Neural crest cell (in vitro differentiated cells): Measurements from ENCODE around the gene LRP11. TPM values are rescaled to one million over a fixed set of nuclear protein-coding genes. Genes with fewer than 3 reads are reported as not detected.
"Not testable (repeated sequence)": the region's sequence is repeated elsewhere in the genome, so short reads cannot be mapped to it uniquely, and the experiment has no call there.

Source experiments
- DNase-seq: peaks from one replicate; pipeline ENCODE4 v3.0.0; 2021; ENCODE audit warnings: low read depth, mixed read lengths, low spot score
- H3K27ac Mint-ChIP-seq: one replicate; pipeline ENCODE4 v1.8.0; 2021; ENCODE audit warnings: mild to moderate bottlenecking, mixed read lengths; ENCODE audit not compliant: unreplicated experiment
- H3K27me3 Mint-ChIP-seq: 2 replicates; pipeline ENCODE4 v1.8.0; 2021; ENCODE audit warnings: low read depth, mild to moderate bottlenecking, mixed read lengths
- H3K36me3 Mint-ChIP-seq: 2 replicates; pipeline ENCODE4 v1.8.0; 2021; ENCODE audit warnings: low read depth, mild to moderate bottlenecking, mixed read lengths
- H3K4me1 Mint-ChIP-seq: 2 replicates; pipeline ENCODE4 v1.8.0; 2021; ENCODE audit warnings: mixed read lengths
- H3K4me3 Mint-ChIP-seq: one replicate; pipeline ENCODE4 v1.8.0; 2021; ENCODE audit warnings: mild to moderate bottlenecking, mixed read lengths
- H3K9me3 Mint-ChIP-seq: 2 replicates; pipeline ENCODE4 v1.8.0; 2021; ENCODE audit warnings: mixed read lengths
- total RNA-seq: library from RNA; stranded (reverse); gene quantifications from 2 replicates; pipeline ENCODE4 v1.2.1, GENCODE V29; 2021
- TF ChIP-seq, protein P1 (sequence below): fragments of 200-600 bp; sonication (generic); conservative IDR thresholded peaks from 2 replicates; pipeline ENCODE4 v1.5.0; 2021; ENCODE audit warnings: antibody characterized with exemption, mild to moderate bottlenecking

The LRP11 gene
- total RNA-seq, 1 donor from 2014 or later = 29.8 TPM

DNA sequence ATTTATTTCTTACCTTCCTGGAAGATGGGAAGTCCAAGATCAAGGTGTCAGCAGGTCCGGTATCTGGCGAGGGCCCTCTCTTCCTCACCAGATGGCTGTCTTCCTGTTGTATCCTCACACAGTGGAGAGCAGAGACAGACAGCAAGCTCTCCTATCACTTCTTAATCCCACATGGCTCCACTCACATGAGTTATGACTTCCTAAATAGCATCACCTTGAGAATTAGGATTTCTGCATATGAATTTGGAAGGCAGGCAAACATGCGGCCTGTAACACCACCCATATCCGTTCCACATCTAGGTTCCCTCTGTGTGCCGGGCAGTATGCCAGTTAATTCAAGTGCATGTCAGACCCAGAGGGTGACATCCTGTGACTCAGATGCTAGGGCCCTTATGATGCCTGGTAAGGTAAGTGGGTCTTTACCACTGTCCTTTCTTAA lies 31.7 kb upstream of the LRP11 start:
- Mint-ChIP-seq H3K4me1 (no peaks in the 10 kb centered on the region), H3K27ac (no peak overlapping the region), H3K36me3 (no peaks in the 10 kb centered on the region), H3K9me3 (no peaks in the 10 kb centered on the region), H3K4me3 (no peak overlapping the region), H3K27me3 (peaks cover 26% of the 10 kb centered on the region)
- TF ChIP-seq, protein P1, sequence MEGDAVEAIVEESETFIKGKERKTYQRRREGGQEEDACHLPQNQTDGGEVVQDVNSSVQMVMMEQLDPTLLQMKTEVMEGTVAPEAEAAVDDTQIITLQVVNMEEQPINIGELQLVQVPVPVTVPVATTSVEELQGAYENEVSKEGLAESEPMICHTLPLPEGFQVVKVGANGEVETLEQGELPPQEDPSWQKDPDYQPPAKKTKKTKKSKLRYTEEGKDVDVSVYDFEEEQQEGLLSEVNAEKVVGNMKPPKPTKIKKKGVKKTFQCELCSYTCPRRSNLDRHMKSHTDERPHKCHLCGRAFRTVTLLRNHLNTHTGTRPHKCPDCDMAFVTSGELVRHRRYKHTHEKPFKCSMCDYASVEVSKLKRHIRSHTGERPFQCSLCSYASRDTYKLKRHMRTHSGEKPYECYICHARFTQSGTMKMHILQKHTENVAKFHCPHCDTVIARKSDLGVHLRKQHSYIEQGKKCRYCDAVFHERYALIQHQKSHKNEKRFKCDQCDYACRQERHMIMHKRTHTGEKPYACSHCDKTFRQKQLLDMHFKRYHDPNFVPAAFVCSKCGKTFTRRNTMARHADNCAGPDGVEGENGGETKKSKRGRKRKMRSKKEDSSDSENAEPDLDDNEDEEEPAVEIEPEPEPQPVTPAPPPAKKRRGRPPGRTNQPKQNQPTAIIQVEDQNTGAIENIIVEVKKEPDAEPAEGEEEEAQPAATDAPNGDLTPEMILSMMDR = no peak
- no peak for DNase-seq

DNA sequence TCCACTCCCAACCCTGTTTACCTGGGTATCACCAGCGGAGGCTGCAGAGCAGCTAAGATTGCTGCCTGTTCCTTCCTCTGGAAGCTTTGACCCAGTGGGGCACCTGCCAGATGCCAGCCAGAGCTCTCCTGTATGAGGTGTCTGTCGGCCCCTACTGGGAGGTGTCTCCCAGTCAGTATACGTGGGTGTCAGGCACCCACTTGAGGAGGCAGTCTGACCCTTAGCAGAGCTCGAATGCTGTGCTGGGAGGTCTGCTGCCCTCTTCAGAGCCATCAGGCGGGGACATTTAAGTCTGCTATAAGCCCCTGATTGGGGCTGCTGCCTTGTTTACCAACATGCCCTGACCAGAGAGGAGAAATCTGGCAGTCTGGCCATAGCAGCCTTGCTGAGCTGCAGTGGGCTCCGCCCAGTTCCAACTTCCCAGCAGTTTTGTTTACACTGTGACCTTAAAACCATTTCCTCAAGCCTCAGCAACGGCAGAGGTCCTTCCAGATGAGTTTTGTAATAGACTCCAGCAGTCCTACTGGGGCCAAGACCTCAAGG lies 31.0 kb upstream of the LRP11 start:
- H3K4me1 Mint-ChIP-seq = no peaks in the 10 kb centered on the region
- no peak for DNase-seq
- no peak overlapping the region for H3K27ac Mint-ChIP-seq
- peaks cover 26% of the 10 kb centered on the region for H3K27me3 Mint-ChIP-seq
- no peaks in the 10 kb centered on the region for H3K36me3 Mint-ChIP-seq
- no peak overlapping the region for H3K4me3 Mint-ChIP-seq
- TF ChIP-seq, protein P1 = no peak
- H3K9me3 Mint-ChIP-seq = no peaks in the 10 kb centered on the region

DNA sequence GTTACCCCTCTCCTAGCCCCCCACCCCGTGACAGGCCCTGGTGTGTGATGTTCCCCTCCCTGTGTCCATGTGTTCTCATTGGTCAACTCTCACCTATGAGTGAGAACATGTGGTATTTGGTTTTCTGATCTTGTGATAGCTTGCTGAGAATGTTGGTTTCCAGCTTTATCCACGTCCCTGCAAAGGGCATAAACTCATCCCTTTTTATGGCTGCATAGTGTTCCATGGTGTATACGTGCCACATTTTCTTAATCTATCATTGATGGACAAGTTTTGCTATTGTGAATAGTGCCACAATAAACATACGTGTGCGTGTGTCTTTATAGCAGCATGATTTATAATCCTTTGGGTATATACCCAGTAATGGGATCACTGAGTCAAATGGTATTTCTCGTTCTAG lies 27.7 kb upstream of the LRP11 start:
- not testable (repeated sequence) for H3K9me3 Mint-ChIP-seq, H3K4me3 Mint-ChIP-seq, H3K27ac Mint-ChIP-seq, DNase-seq, H3K4me1 Mint-ChIP-seq, H3K36me3 Mint-ChIP-seq
- H3K27me3 Mint-ChIP-seq = peaks cover 28% of the 10 kb centered on the region

DNA sequence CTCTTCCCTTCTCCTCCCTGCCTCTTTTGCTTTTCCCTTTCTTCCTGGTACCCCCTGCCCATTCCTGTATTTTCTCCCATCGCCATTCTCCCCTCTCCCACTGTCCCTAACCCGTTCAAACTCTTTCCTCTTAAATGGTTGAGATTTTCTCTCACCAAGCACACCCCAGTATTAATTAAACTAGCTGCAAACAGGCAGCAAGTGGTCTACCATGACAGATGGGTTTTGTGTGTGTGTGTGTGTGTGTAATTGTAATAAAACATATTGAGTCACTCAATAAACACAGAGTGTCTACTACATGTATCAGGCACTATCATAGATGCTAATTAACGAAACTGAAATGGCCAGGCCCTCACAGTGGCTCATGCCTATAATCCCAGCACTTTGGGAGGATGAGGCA lies 27.1 kb upstream of the LRP11 start:
- no peaks in the 10 kb centered on the region for H3K9me3 Mint-ChIP-seq
- H3K4me3 Mint-ChIP-seq = no peak overlapping the region
- H3K4me1 Mint-ChIP-seq = no peaks in the 10 kb centered on the region
- H3K36me3 Mint-ChIP-seq = no peaks in the 10 kb centered on the region
- peaks cover 28% of the 10 kb centered on the region for H3K27me3 Mint-ChIP-seq
- TF ChIP-seq, protein P1 = no peak
- no peak overlapping the region for H3K27ac Mint-ChIP-seq
- no peak for DNase-seq

DNA sequence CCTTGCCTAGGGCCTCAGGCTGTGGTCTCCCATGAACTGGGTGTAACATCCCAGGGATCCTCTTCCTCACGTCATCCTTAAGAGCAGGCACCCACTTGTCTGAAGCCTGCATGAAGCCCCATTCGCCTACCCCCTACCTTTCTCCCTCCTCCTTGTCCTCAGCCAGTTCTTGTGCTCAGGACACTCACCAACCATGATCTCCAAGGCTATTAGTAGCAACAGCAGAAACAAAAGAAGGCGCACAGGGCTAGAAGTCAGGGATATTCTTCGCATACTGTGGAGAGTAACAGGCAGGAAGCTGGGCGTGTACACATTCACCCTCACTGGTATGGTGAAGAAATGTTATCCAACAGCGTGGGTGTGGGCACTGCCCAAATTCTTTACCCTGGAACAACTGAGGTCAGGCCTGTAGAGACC lies 26.5 kb upstream of the LRP11 start:
- TF ChIP-seq, protein P1 = no peak
- H3K4me1 Mint-ChIP-seq = no peaks in the 10 kb centered on the region
- H3K4me3 Mint-ChIP-seq = no peak overlapping the region
- H3K36me3 Mint-ChIP-seq = no peaks in the 10 kb centered on the region
- no peaks in the 10 kb centered on the region for H3K9me3 Mint-ChIP-seq
- no peak for DNase-seq
- no peak overlapping the region for H3K27ac Mint-ChIP-seq
- peaks cover 28% of the 10 kb centered on the region for H3K27me3 Mint-ChIP-seq

DNA sequence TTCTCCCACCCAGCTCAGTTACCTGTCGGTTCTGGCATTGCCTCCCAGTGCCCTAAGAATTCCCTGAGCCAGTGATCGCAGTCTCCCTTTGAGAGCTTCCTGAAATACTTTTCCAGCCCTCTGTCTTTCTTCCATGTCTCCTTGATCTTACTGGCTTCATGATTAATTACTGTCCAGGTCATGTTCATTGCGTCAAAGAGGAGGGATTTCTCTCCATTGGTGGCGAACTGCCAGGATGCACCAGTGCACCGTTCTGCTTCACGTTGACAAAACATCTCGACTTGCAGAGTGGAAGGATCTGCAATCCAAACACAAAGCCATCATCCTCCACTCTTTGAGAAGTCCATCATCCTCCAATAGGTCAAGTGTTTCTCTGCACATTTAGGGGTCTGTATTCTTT lies 25.2 kb upstream of the LRP11 start:
- H3K27me3 Mint-ChIP-seq = peaks cover 26% of the 10 kb centered on the region

More for the DNA sequence above, 25.2 kb upstream of the LRP11 start:
- DNase-seq = no peak
- TF ChIP-seq, protein P1 = no peak
- no peaks in the 10 kb centered on the region for H3K9me3 Mint-ChIP-seq
- H3K27ac Mint-ChIP-seq = no peak overlapping the region
- H3K4me1 Mint-ChIP-seq = no peaks in the 10 kb centered on the region
- H3K4me3 Mint-ChIP-seq = no peak overlapping the region
- no peaks in the 10 kb centered on the region for H3K36me3 Mint-ChIP-seq
